GM12865 (cell line): ENCODE results near the gene KLHL3.

ENCODE experiments used
- DNase-seq: peaks from one replicate; pipeline ENCODE4 v3.0.0; 2010; ENCODE audit warnings: low read depth
- H3K4me3 ChIP-seq: 2 replicates; pipeline ENCODE4 v1.5.1; 2011; ENCODE audit warnings: mild to moderate bottlenecking, low read depth, low read length, control low read depth
- CTCF ChIP-seq: IDR thresholded peaks from 2 replicates; pipeline ENCODE4 v1.5.1; 2011; ENCODE audit warnings: low read length, control low read depth, low read depth, inconsistent platforms; ENCODE audit not compliant: insufficient read depth; ENCODE audit errors: missing control alignments

The KLHL3 gene

GRCh38 chr5:137609127-137609526 lies 126.8 kb downstream of the KLHL3 start:
- TF ChIP-seq CTCF: no peak
- H3K4me3 ChIP-seq: no peak overlapping the region
- DNase-seq: no peak

GRCh38 chr5:137607771-137608170 lies 128.1 kb downstream of the KLHL3 start:
- no peak for DNase-seq
- H3K4me3 ChIP-seq: no peak overlapping the region
- no peak for TF ChIP-seq CTCF

- TF ChIP-seq CTCF: no peak
- no peak overlapping the region for H3K4me3 ChIP-seq
These were observed 129.5 kb downstream of the KLHL3 start for GRCh38 chr5:137606401-137606800.

GRCh38 chr5:137605411-137605810 lies 130.5 kb downstream of the KLHL3 start:
- H3K4me3 ChIP-seq: no peak overlapping the region
- no peak for TF ChIP-seq CTCF
- DNase-seq: no peak

More at GRCh38 chr5:137606401-137606800, 129.5 kb downstream of the KLHL3 start:
- no peak for DNase-seq

GRCh38 chr5:137604348-137605095 lies 131.4 kb downstream of the KLHL3 start:
- no peak for DNase-seq
- no peak for TF ChIP-seq CTCF
- no peak overlapping the region for H3K4me3 ChIP-seq

- no peak for TF ChIP-seq CTCF
- no peak overlapping the region for H3K4me3 ChIP-seq
- DNase-seq: no peak
These were observed 132.0 kb downstream of the KLHL3 start for GRCh38 chr5:137603891-137604290.

GRCh38 chr5:137603356-137603755 lies 132.5 kb downstream of the KLHL3 start:
- H3K4me3 ChIP-seq: no peak overlapping the region
- DNase-seq: no peak
- TF ChIP-seq CTCF: no peak
